Keratinocyte (primary cell): ENCODE data around the gene EFTUD2. TPM values are rescaled to one million over a fixed set of nuclear protein-coding genes. Genes with fewer than 3 reads are reported as not detected.

Source experiments
- DNase-seq: peaks from one replicate; pipeline ENCODE4 v3.0.0-alpha.2; 2011; ENCODE audit warnings: low read depth, missing footprints, low spot score
- FAIRE-seq: peaks from 2 replicates; lab custom pipeline; 2011; peaks lifted over from hg19 to GRCh38; lab: Jason Lieb, UNC
- H2AFZ ChIP-seq: 2 replicates; pipeline ENCODE4 v1.6.0; 2012; ENCODE audit warnings: low read length, control low read depth, inconsistent platforms; ENCODE audit not compliant: control insufficient read depth
- H3K27ac ChIP-seq: 2 replicates; pipeline ENCODE4 v1.5.1; 2011; ENCODE audit warnings: low read length; ENCODE audit not compliant: control insufficient read depth, insufficient read depth
- H3K27me3 ChIP-seq: 3 replicates; pipeline ENCODE4 v1.6.0; 2011; ENCODE audit warnings: low read length; ENCODE audit not compliant: control insufficient read depth, insufficient read depth; ENCODE audit errors: extremely low read depth
- H3K36me3 ChIP-seq, 2 experiments: 2 replicates in 1 of 2; 3 replicates in 1 of 2; pipeline ENCODE4 v1.5.1; 2011; ENCODE audit warnings: low read length in 2 of 2, mild to moderate bottlenecking in 1 of 2; ENCODE audit not compliant: control insufficient read depth in 2 of 2, insufficient read depth in 2 of 2; ENCODE audit errors: extremely low read depth in 1 of 2
- H3K4me1 ChIP-seq: 3 replicates; pipeline ENCODE4 v1.5.1; 2011; ENCODE audit warnings: low read length; ENCODE audit not compliant: control insufficient read depth, insufficient read depth; ENCODE audit errors: extremely low read depth
- H3K4me2 ChIP-seq: 3 replicates; pipeline ENCODE4 v1.6.0; 2011; ENCODE audit warnings: low read depth, low read length; ENCODE audit not compliant: control insufficient read depth, insufficient read depth; ENCODE audit errors: extremely low read depth
- H3K4me3 ChIP-seq, 3 experiments: fragments of 200-600 bp in 1 of 3; sonication (generic) in 1 of 3; 2 replicates in 2 of 3; 3 replicates in 1 of 3; pipeline ENCODE4 v1.5.1; 2011 to 2016; ENCODE audit warnings: low read length in 3 of 3, mild to moderate bottlenecking in 3 of 3, control low read depth in 2 of 3, inconsistent platforms in 1 of 3, low read depth in 1 of 3, mixed read lengths in 1 of 3, mixed run types in 1 of 3, moderate library complexity in 1 of 3; ENCODE audit not compliant: control insufficient read depth in 2 of 3, insufficient read depth in 2 of 3; ENCODE audit errors: extremely low read depth in 1 of 3
- H3K79me2 ChIP-seq: 2 replicates; pipeline ENCODE4 v1.6.0; 2012; ENCODE audit warnings: low read length; ENCODE audit not compliant: control insufficient read depth, insufficient read depth
- H3K9ac ChIP-seq: 3 replicates; pipeline ENCODE4 v1.6.0; 2011; ENCODE audit warnings: low read length; ENCODE audit not compliant: control insufficient read depth, insufficient read depth; ENCODE audit errors: extremely low read depth
- H3K9me1 ChIP-seq: 3 replicates; pipeline ENCODE4 v1.6.0; 2011; ENCODE audit warnings: low read length; ENCODE audit not compliant: control insufficient read depth, insufficient read depth; ENCODE audit errors: extremely low read depth
- H3K9me3 ChIP-seq: 2 replicates; pipeline ENCODE4 v1.5.1; 2012; ENCODE audit warnings: low read depth, low read length; ENCODE audit not compliant: control insufficient read depth
- H4K20me1 ChIP-seq: 3 replicates; pipeline ENCODE4 v1.6.0; 2011; ENCODE audit warnings: low read length; ENCODE audit not compliant: control insufficient read depth, insufficient read depth; ENCODE audit errors: extremely low read depth
- CTCF ChIP-seq, 3 experiments: IDR thresholded peaks in 1 of 3; conservative IDR thresholded peaks in 1 of 3; optimal IDR thresholded peaks in 1 of 3; 2 replicates in 2 of 3; 3 replicates in 1 of 3; pipeline versions ENCODE3 to v1.5.1; 2011; ENCODE audit warnings: low read length in 3 of 3, mild to moderate bottlenecking in 3 of 3, moderate library complexity in 2 of 3, control low read depth in 1 of 3, inconsistent platforms in 1 of 3; ENCODE audit not compliant: insufficient read depth in 2 of 3; ENCODE audit errors: extremely low read depth in 1 of 3
- EZH2 ChIP-seq: IDR thresholded peaks from one replicate; pipeline ENCODE4 v1.6.1; 2012; ENCODE audit warnings: inconsistent platforms, mild to moderate bottlenecking, low read length, moderate library complexity
- dilution Hi-C: fragments of 300-500 bp; cut with MboI; formaldehyde crosslinking; loops from one replicate; pipeline ENCODE4 v1.7.0; 2020; ENCODE audit warnings: low sequenced_read_pairs; ENCODE audit not compliant: extremely low pct_ligation_motif_present
- polyA plus RNA-seq, 5 experiments: library from polyadenylated mRNA; depleted of rRNA in 3 of 5; stranded (reverse) in 3 of 5; stranded (forward) in 1 of 5; unstranded in 1 of 5; fragments of >200 nt; gene quantifications; 1 replicate in 1 of 5; 2 replicates in 3 of 5; 3 replicates in 1 of 5; pipeline versions ENCODE4 v1.2.1 to v1.2.3, GENCODE V29; 2011 to 2012; ENCODE audit warnings: missing spikeins in 2 of 5, low read depth in 1 of 5, low replicate concordance in 1 of 5

The EFTUD2 gene
- polyA plus RNA-seq, 1 donor (not counting 4 experiments of a cell fraction or from before 2014, with no cell fraction given) = 160 TPM

GRCh38 chr17:44889003-44889402, 10.2 kb downstream of the EFTUD2 start:
- FAIRE-seq (no peak), DNase-seq (no peak)
- Histone ChIP-seq H3K9ac (no peak overlapping the region), H4K20me1 (no peaks in the 10 kb centered on the region), H3K79me2 (peaks cover 65% of the 10 kb centered on the region), H3K27ac (no peak overlapping the region), H3K4me1 (no peaks in the 10 kb centered on the region), H3K4me3 (no peak overlapping the region), H3K36me3 (peaks cover 21 to 23% of the 10 kb centered on the region in 2 experiments), H3K27me3 (no peaks in the 10 kb centered on the region), H2AFZ (no peak overlapping the region), H3K4me2 (no peak overlapping the region), H3K9me1 (no peaks in the 10 kb centered on the region), H3K9me3 (no peaks in the 10 kb centered on the region)
- TF ChIP-seq EZH2 (no peak), CTCF (optimal IDR thresholded peaks at IDR 0.05 in 1 of 3, IDR thresholded peaks at IDR 0.05 in 1 of 3, conservative IDR thresholded peaks at IDR 0.05 in 1 of 3; ENCODE audit: extremely low read depth in 1 of 3, insufficient read depth in 2 of 3, low read length in 3 of 3) (no peak)
- dilution Hi-C loops = no loop called here

DNA sequence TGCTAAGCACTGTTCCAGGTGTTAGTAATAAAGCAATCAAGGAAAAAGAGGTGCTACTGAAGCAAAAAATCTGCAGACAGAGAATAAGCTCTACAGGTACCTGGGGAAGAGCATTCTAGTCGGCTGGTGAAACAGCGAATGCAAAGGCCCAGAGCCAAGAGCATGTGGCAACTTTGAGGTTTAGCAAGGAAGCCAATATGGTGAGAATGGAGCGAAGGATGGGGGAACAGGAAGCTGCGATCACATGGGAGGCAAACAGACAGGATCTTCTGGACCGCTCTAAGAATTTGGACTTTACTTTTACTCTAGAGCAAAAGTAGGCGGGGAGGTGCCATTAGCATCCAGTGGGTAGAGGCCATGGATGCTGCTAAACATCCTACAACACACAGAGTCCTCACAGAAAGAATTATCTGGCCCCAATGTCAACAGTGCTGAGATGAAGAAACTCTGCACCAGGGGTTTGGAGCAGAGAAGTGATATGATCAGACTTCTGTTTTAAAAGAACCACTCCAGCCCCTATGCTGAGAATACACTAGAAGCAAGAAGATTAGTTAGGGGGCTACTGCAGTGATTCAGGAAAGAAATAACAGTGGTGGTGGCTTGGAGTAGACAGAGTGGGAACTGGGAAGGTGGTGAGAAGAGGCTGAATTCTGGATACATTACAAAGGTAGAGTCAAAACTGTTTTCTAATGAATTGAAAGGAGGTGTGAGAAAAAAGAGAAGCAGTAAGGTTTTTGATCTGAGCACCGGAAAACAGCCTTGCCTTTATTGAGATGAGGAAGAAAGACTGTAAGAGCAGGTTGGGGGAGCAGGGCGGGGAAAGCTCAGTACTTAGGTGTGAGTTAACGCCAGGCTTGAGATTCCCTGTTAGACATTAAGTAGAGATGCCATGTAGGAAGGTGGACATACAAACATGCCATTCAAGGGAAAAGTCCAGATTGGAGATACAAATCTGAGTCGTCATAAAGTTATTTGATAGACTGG, 11.0 kb downstream of the EFTUD2 start:
- Histone ChIP-seq H3K79me2 (peaks cover 59% of the 10 kb centered on the region), H3K9me3 (no peaks in the 10 kb centered on the region), H3K4me3 (no peak overlapping the region), H3K36me3 (peaks cover 24 to 25% of the 10 kb centered on the region in 2 experiments), H3K27me3 (no peaks in the 10 kb centered on the region), H4K20me1 (no peaks in the 10 kb centered on the region), H2AFZ (no peak overlapping the region), H3K4me2 (no peak overlapping the region), H3K27ac (no peak overlapping the region), H3K9me1 (no peaks in the 10 kb centered on the region), H3K4me1 (no peaks in the 10 kb centered on the region), H3K9ac (no peak overlapping the region)
- dilution Hi-C loops = no loop called here
- FAIRE-seq (no peak), DNase-seq (no peak)
- TF ChIP-seq EZH2 (no peak), CTCF (optimal IDR thresholded peaks at IDR 0.05 in 1 of 3, IDR thresholded peaks at IDR 0.05 in 1 of 3, conservative IDR thresholded peaks at IDR 0.05 in 1 of 3; ENCODE audit: extremely low read depth in 1 of 3, insufficient read depth in 2 of 3, low read length in 3 of 3) (no peak)
